Measurements from ENCODE around the gene PARP6. TPM values are rescaled to one million over a fixed set of nuclear protein-coding genes. Genes with fewer than 3 reads are reported as not detected.
A peak's percentile ranks its signal among the peaks of the same experiment; 100 is the strongest.

Gene PARP6
- 31.4 TPM for total RNA-seq

DNA sequence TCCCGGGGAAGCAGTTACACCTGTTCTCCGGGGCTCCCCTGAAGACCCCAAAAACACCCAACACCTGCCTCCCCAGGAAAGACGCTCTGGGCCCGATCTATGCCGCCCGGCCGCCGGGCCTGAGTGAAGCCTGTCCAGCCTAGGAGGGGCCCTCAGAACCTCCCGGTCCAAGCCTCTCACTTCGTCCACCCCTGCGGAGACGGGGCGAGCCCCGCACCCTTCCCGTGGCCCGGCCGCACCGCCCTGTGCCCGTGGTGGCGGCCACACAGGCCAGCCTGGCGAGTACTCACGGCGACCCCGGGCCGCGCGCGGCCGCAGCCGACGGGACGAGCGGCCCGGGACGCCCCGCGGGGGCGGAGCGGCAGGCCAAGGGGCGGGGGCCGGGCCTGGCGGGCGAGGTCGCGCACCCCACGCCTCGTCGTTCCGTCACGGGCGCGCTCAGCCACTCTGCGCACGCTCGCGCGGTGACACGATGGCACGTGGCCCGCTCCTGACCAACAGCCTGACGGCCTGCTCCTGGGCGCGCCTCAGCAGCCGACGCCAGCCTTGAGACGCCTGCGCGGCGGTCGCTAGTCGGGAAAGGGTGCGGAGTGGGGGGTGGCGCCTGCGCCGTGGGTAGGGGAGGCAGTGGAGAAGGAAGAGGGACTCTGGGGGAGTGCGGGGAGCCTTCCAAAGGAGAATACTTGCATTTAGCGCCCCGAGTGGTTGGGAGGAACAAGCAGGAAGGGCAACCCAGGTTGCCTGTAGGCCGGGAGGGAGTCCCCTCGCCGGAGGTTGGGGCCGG, at the start of gene PARP6:
Gene PARP6 (minus strand): TSS at position 342 of the 784 bp plus-strand sequence. CDS start 5,077 bp downstream, outside the sequence.
- peak; percentile 99 for DNase-seq

DNA sequence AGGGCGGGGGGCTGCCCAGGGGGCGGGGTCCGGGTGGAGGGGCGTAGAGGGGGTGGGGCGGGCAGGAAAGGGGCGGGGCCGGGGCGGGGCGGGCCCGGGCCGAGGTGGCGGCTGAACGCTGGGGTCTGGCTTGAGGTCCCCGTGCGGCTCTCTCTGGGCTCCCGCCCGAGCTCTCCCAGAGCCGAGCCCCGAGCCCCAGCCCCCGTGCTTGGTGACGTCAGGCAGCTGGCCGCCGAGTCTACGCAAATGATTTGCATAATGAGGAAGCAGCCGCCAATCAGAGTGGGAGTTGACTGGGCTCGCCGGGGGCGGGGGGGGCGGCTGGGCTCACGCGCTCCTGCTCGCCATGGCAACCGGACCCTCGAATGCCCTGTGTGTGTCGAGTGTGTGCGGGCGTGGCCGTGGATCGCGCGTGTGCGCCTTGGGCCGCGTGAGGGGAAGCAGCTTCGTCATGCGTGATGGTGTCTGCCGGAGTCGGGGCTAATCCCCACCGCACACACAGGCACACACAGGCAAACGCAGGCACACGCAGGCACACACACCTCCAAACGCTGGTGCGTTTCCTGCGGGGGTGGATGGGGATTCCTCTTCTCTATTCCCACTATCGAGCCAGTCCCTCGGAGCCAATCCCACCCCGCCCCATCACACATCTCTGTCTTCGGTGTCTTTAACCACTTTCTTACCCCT, 47.8 kb upstream of the PARP6 start, which contains the start of gene CELF6:
Gene CELF6 (minus strand): TSS at position 173 of the 687 bp plus-strand sequence. CDS start 283 bp downstream, outside the sequence.
- peak; percentile 88 for DNase-seq

DNA sequence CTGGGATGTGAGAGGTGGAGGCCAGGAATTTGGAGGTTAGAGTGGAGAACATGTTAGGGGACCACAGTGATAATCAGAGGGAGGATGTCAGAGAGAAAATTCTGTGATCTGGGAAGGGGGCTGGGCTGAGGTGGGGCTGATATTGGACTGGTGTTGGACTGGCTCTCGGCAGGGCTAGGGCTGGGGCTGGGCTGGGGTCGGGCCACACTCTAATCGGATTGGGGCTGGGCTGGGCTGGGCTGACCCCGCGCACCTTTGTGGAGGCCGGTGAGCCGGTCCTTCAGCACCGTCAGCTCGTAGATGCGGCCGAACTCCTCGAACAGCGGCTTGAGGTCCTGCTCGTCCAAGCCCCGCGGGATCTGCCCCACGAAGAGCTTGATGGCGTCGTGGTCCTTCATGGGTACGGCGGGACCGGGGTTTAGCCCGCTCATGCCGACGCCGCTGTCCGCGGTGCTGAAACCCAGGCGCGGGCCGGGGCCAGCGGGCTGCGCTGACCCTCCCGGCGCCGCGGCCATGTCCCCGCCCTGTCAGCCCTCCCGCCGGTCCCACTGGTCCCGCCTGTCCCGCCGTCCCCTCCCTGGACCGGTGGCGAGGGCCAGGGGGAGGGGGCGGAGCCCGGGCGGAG, 47.1 kb upstream of the PARP6 start:
- peak; percentile 88 for DNase-seq

DNA sequence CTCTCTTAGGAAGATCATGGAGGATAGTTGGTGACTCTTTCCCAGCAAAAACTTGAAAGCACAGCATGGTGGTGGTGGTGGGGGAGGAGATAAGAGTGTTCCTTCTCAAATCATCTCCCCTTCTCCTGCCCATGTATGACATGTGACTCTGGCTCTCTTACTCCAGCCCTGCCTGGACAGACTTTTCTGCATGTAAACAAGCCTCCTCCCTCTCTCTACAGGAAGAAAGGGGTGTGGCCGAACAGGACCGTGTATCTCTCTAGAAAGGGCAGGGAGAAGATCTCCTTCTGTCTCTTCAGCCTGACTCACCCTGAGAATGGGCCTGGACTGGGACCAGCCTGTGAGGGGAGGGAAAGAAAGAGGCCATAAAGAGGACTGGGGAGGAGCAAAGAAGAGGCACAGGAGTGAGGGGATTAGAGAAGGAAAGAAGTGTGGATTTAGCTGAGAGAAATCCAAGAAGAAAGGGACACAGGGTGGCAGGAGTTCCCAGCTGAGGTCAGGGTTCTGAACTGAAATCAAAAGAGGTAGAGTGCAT, 46.1 kb upstream of the PARP6 start:
- DNase-seq: no peak

DNA sequence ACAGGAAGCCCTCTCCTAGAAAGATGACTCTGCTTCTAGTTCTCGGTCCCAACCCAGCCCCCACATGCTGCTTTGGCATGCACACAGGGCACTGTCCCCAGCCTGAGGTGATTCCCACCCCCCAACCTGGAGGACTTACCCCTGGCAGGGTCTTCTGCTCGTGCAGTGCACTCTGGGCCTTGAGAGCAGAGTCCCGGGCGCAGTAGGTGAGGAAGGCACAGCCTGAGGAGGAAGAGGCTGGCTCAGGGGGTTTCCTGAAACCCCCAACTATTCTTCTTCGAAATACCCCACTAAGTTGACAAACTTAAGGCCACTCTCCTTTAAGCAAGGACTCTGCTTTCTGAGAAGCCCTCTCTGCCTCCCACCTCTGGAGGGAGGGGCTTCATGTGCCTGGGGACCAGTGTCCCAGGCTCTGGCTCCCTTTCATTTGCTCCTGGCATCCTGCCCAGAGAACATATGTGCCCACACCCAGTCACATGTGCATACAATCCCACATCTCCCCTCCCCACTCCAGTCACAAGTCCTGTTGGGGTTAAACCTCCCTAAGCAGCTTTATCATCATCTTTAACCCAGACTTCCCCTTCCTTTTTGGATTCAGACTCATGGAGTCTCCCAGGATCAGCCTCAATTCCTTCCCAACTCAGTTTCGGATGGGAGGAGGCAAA, 43.5 kb upstream of the PARP6 start:
- DNase-seq: peak; percentile 62

- DNase-seq: no peak
Measured at GRCh38 chr15:72313881-72314280, 41.5 kb upstream of the PARP6 start.

- DNase-seq: no peak
Measured at GRCh38 chr15:72313448-72313840, 41.1 kb upstream of the PARP6 start.

- peak; percentile 67 for DNase-seq
Measured at GRCh38 chr15:72312605-72313447, 40.5 kb upstream of the PARP6 start.

DNA sequence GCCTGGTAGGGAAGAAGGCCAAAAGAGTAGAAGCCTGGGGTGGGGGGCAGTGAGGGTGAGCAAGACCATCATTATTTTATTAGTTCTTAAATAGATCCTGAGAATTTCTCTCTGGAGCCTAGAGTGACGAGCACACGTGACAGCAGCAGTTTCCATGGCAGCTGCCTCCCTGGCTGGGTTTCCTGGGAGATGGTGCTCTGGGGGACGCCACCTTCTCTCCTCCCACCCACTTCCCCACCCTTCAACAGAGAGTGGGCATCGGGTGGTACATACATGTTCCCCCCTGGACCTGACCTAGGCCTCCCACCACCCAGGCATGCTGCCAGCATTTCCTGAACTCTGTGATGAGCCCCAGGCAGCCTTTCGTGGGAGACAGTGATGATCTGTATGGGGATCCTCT, 34.7 kb upstream of the PARP6 start:
- DNase-seq: no peak

GRCh38 chr15:72306211-72306785, 33.9 kb upstream of the PARP6 start:
- DNase-seq: peak; percentile 23

GRCh38 chr15:72304596-72304995, 32.2 kb upstream of the PARP6 start:
- no peak for DNase-seq

DNA sequence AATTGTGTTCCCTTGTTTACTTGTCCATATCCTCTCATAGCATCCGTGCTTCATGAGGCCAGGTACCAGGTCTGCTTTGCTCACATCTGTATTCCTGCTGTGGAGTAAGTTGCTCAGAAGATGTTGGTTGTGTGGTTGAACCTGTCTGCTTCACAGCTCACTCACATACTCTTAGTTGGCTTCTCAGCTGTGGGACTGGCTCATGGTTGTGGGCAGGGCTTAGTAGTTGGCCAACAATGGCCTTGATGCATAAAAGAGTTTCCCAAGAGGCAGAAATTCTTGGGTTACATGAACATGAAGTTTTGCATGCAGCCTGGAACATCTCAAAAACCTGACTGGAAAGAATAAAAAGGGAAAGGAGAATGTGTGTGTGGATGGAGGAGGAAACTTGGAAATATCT, 30.6 kb upstream of the PARP6 start:
- no peak for DNase-seq

- DNase-seq: no peak
Measured at GRCh38 chr15:72289597-72290325, 17.4 kb upstream of the PARP6 start.

GRCh38 chr15:72288796-72289596, 16.6 kb upstream of the PARP6 start:
- DNase-seq: no peak

- DNase-seq: peak; percentile 19
Measured at GRCh38 chr15:72285927-72286516, 13.7 kb upstream of the PARP6 start.

DNA sequence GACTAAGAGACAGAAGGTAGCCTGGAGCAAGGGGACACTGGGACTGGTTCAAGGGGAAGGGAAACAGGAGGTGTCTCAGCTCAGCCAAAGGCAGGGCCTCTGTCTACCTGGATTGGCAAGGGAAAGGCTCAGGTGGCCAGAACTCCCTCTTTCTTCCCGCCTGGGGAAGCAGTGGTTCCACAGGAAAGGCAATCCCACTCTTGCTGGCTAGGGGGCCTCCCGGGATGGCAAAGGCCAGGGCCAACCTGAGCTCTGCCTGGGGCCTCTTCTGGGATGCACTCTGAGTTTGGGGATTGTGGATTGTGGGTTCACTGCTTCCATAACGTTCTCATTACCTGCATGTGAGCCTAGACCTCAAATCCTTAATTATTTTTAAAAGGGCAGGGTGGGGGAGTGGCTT, 13.0 kb upstream of the PARP6 start:
- no peak for DNase-seq

DNA sequence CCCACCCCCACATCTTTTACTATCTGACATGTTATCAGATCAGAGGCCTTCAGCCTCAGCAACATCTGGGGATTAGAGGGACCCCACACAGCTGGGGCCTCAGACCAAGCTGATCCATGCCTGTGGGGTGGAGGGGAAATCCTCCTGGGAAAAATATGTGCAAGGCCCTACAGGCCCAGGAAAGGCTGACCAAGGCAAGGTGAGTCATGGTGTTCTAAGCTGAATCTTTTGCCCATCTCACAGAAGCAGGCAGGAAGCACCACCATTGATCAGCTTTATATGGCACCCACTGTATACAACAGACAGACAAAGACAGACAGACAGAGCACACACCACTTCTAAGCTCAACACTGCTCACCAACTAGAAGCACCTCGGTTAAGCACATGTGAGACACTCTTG, 12.4 kb upstream of the PARP6 start:
- DNase-seq: no peak

DNA sequence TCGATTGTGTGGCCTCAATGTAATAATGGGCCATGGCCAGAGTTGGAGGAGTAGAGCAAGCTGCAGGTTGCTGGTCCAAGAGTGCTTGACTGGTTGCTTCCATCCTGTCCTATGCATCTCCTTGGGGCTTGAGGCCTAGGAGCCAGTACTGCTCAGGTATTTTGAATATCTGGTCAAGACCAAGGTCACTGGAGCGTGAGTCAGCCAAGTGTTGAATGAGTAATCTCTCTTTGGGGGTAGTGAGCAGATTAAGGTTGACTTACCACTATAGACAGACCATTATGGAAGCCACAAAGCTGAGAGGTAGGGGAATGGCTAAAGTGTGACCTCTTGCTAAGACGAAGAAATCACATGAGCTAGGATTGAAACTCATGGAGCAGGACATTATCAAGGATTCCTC, 9.4 kb upstream of the PARP6 start:
- no peak for DNase-seq

DNA sequence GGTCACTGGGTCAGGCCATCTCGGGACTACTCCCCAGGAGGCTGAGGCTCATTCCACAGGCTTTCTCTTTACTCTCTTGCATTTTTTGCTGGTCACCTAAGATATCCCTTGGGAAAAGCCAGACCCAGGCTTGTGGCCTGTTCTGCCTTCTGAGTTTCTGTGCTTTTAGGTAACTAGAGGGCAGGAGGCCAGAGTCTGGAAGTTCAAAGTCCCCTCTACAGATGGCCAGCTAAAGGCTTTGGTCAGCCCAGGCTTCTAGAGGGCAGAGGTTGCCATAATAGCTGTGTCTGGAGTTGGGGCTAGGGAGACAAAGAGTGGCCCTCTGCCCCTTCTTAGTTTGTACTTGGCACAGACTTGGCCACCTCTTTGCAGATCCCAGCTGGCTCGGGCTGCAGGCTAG, 8.4 kb upstream of the PARP6 start:
- no peak for DNase-seq

Measured in tongue (tissue), 2 donors.